Natural killer cell (primary cell): ENCODE measurements around the gene POC1B. TPM values are rescaled to one million over a fixed set of nuclear protein-coding genes. Genes with fewer than 3 reads are reported as not detected.

Experiments used
- ATAC-seq, 3 donors: fragments of 150-1000 bp in 2 of 3; fragments of 200-7000 bp in 1 of 3; cut with Tn5 transposase; 1 replicate in 1 of 3; 2 replicates in 2 of 3; pipeline ENCODE4 v1.10.0; 2021; ENCODE audit warnings: mild to moderate bottlenecking in 2 of 3, moderate library complexity in 2 of 3
- DNase-seq, 2 donors: peaks; one replicate each; pipeline versions ENCODE4 v3.0.0 to v3.0.0-alpha.2; 2013 to 2021; ENCODE audit warnings: mixed read lengths in 1 of 2
- H3K27ac ChIP-seq: one replicate; pipeline ENCODE4 v1.5.1; 2013; ENCODE audit warnings: mild to moderate bottlenecking, low read length
- H3K27me3 ChIP-seq: one replicate; pipeline ENCODE4 v1.6.1; 2013; ENCODE audit warnings: low read length; ENCODE audit not compliant: control insufficient read depth, insufficient read depth
- H3K36me3 ChIP-seq: one replicate; pipeline ENCODE4 v1.6.1; 2013; ENCODE audit warnings: low read length; ENCODE audit not compliant: control insufficient read depth, insufficient read depth
- H3K4me1 ChIP-seq: one replicate; pipeline ENCODE4 v1.6.1; 2013; ENCODE audit warnings: low read length; ENCODE audit not compliant: control insufficient read depth, insufficient read depth
- H3K4me3 ChIP-seq: one replicate; pipeline ENCODE4 v1.5.1; 2013; ENCODE audit warnings: low read length
- H3K9me3 ChIP-seq: one replicate; pipeline ENCODE4 v1.6.1; 2013; ENCODE audit warnings: low read length; ENCODE audit not compliant: control insufficient read depth, insufficient read depth
- H3K27ac Mint-ChIP-seq, 2 donors: one replicate each; pipeline ENCODE4 v1.8.0; 2022; ENCODE audit warnings: mild to moderate bottlenecking in 2 of 2, mixed read lengths in 2 of 2, moderate library complexity in 1 of 2
- H3K27me3 Mint-ChIP-seq, 2 donors: one replicate each; pipeline ENCODE4 v1.8.0; 2022; ENCODE audit warnings: low read depth in 2 of 2, mixed read lengths in 2 of 2
- H3K36me3 Mint-ChIP-seq: one replicate; pipeline ENCODE4 v1.8.0; 2022; ENCODE audit warnings: mixed read lengths
- H3K4me1 Mint-ChIP-seq, 2 donors: one replicate each; pipeline ENCODE4 v1.8.0; 2022; ENCODE audit warnings: mixed read lengths in 2 of 2
- H3K4me3 Mint-ChIP-seq: one replicate; pipeline ENCODE4 v1.8.0; 2022; ENCODE audit warnings: mild to moderate bottlenecking, moderate library complexity, mixed read lengths
- H3K9me3 Mint-ChIP-seq, 2 donors: one replicate each; pipeline ENCODE4 v1.8.0; 2022; ENCODE audit warnings: mixed read lengths in 2 of 2
- CTCF ChIP-seq: fragments of 200-600 bp; IDR thresholded peaks from one replicate; pipeline ENCODE4 v1.8.0; 2022; ENCODE audit warnings: antibody characterized with exemption
- WGBS: methylation state at CpG from one replicate; pipeline ENCODE4 v1.1.7; 2013; ENCODE audit warnings: missing lambda C conversion rate; ENCODE audit not compliant: insufficient coverage; 5-methylcytosine and 5-hydroxymethylcytosine counted together
- intact Hi-C: fragments of 100-400 bp; cut with micrococcal nuclease; formaldehyde crosslinking; loops from one replicate; pipeline ENCODE4 v1.14.2; 2022
- total RNA-seq, 4 donors: library from RNA; stranded (reverse); fragments of 120-200 nt in 1 of 4; gene quantifications; one replicate each; pipeline versions ENCODE4 v1.2.3 to v1.2.4, GENCODE V29; 2013 to 2022

Gene POC1B
- total RNA-seq, 3 donors from 2014 or later (not counting 1 experiment from before 2014, with no cell fraction given), result 29.8 to 40.9 (median 38.0) TPM

- no peaks in the 10 kb centered on the region for H3K36me3 Mint-ChIP-seq
- peak; percentile 91 for TF ChIP-seq CTCF
- H3K36me3 ChIP-seq, result no peaks in the 10 kb centered on the region
- H3K27me3 Mint-ChIP-seq, result no peaks in the 10 kb centered on the region
- WGBS, result 33% methylated on average over 3 of the region's 6 CpGs
- no peak overlapping the region for H3K4me3 ChIP-seq
- no peak overlapping the region for H3K27ac ChIP-seq
- H3K9me3 Mint-ChIP-seq, result no peaks in the 10 kb centered on the region
- peak; percentile 81 to 90 (median 90) for ATAC-seq
- no peaks in the 10 kb centered on the region for H3K4me1 ChIP-seq
- H3K9me3 ChIP-seq, result no peaks in the 10 kb centered on the region
- H3K4me3 Mint-ChIP-seq, result no peak overlapping the region
- intact Hi-C loops, result loop anchor here (1.0 to 10.0 kb wide), 6 partner anchors 422 to 1416 kb away; no protein-coding TSS in a partner anchor
- no peaks in the 10 kb centered on the region for H3K27me3 ChIP-seq
- H3K27ac Mint-ChIP-seq, result peak overlapping the region in 1 of 2 donors; percentile 0
- peak; percentile 36 to 86 for DNase-seq
- H3K4me1 Mint-ChIP-seq, result peaks cover 9 to 11% of the 10 kb centered on the region in 2 donors
These were observed 17.2 kb upstream of the POC1B start for GRCh38 chr12:89542912-89543592.

- DNase-seq (no peak), ATAC-seq (no peak)
- Mint-ChIP-seq H3K27ac (peak overlapping the region in 1 of 2 donors; percentile 0), H3K4me1 (peaks cover 9 to 11% of the 10 kb centered on the region in 2 donors), H3K36me3 (no peaks in the 10 kb centered on the region), H3K27me3 (no peaks in the 10 kb centered on the region), H3K9me3 (no peaks in the 10 kb centered on the region), H3K4me3 (no peak overlapping the region)
- no peak for TF ChIP-seq CTCF
- Histone ChIP-seq H3K27me3 (no peaks in the 10 kb centered on the region), H3K4me1 (no peaks in the 10 kb centered on the region), H3K4me3 (no peak overlapping the region), H3K9me3 (no peaks in the 10 kb centered on the region), H3K36me3 (no peaks in the 10 kb centered on the region), H3K27ac (no peak overlapping the region)
- 93% methylated on average over 2 of the region's 2 CpGs for WGBS
- intact Hi-C loops, result loop anchor here (2.0 to 10.0 kb wide), 3 partner anchors 423 to 707 kb away; no protein-coding TSS in a partner anchor
These were observed 16.4 kb upstream of the POC1B start for GRCh38 chr12:89542236-89542635.

GRCh38 chr12:89540586-89540985 lies 14.7 kb upstream of the POC1B start:
- Histone ChIP-seq H3K4me1 (no peaks in the 10 kb centered on the region), H3K27me3 (no peaks in the 10 kb centered on the region), H3K4me3 (no peak overlapping the region), H3K27ac (no peak overlapping the region), H3K9me3 (no peaks in the 10 kb centered on the region), H3K36me3 (no peaks in the 10 kb centered on the region)
- no peak for TF ChIP-seq CTCF
- Mint-ChIP-seq H3K36me3 (no peaks in the 10 kb centered on the region), H3K4me3 (no peak overlapping the region), H3K27me3 (no peaks in the 10 kb centered on the region), H3K9me3 (no peaks in the 10 kb centered on the region), H3K4me1 (peaks cover 9 to 11% of the 10 kb centered on the region in 2 donors), H3K27ac (no peak overlapping the region)
- intact Hi-C loops, result loop anchor here (5.0 to 10.0 kb wide), 2 partner anchors 424 to 472 kb away; no protein-coding TSS in a partner anchor
- DNase-seq (no peak), ATAC-seq (no peak)
- 90% methylated on average over 3 of the region's 3 CpGs for WGBS
